Liver (tissue), 9 donors: ENCODE data around the gene SLC22A5. TPM values are rescaled to one million over a fixed set of nuclear protein-coding genes. Genes with fewer than 3 reads are reported as not detected.

Experiments used
- DNase-seq: peaks from one replicate; pipeline ENCODE4 v3.0.0-alpha.2; 2017; ENCODE audit warnings: low spot score
- H3K27ac ChIP-seq, 2 donors: one replicate each; pipeline ENCODE4 v1.7.0; 2013; ENCODE audit warnings: inconsistent platforms in 2 of 2, low read length in 2 of 2, control low read depth in 1 of 2, low read depth in 1 of 2, mild to moderate bottlenecking in 1 of 2
- H3K27me3 ChIP-seq, 4 donors: one replicate each; pipeline versions ENCODE4 v1.6.1 to v1.7.0; 2013; ENCODE audit warnings: low read length in 3 of 4, inconsistent platforms in 1 of 4, mild to moderate bottlenecking in 1 of 4, moderate library complexity in 1 of 4; ENCODE audit not compliant: control insufficient read depth in 4 of 4, insufficient read depth in 4 of 4
- H3K36me3 ChIP-seq, 4 donors: one replicate each; pipeline versions ENCODE4 v1.6.1 to v1.7.0; 2013; ENCODE audit warnings: low read length in 3 of 4, mild to moderate bottlenecking in 3 of 4, low read depth in 1 of 4, moderate library complexity in 1 of 4; ENCODE audit not compliant: control insufficient read depth in 4 of 4, insufficient read depth in 3 of 4
- H3K4me1 ChIP-seq, 4 donors: one replicate each; pipeline versions ENCODE4 v1.6.1 to v1.7.0; 2013; ENCODE audit warnings: low read length in 3 of 4, mild to moderate bottlenecking in 3 of 4, moderate library complexity in 1 of 4; ENCODE audit not compliant: control insufficient read depth in 4 of 4, insufficient read depth in 4 of 4
- H3K4me3 ChIP-seq, 3 donors: one replicate each; pipeline versions ENCODE4 v1.6.1 to v1.7.0; 2013; ENCODE audit warnings: low read length in 3 of 3, control low read depth in 1 of 3, low read depth in 1 of 3, mild to moderate bottlenecking in 1 of 3
- H3K9ac ChIP-seq, 2 donors: one replicate each; pipeline ENCODE4 v1.7.0; 2013; ENCODE audit warnings: low read length in 2 of 2, mild to moderate bottlenecking in 2 of 2, moderate library complexity in 2 of 2, control low read depth in 1 of 2, low read depth in 1 of 2
- H3K9me3 ChIP-seq, 4 donors: one replicate each; pipeline versions ENCODE4 v1.6.1 to v1.7.0; 2013; ENCODE audit warnings: low read length in 3 of 4; ENCODE audit not compliant: control insufficient read depth in 4 of 4
- ATF3 ChIP-seq: IDR thresholded peaks from 2 replicates; pipeline ENCODE4 v1.6.1; 2016; ENCODE audit warnings: antibody characterized with exemption
- CTCF ChIP-seq: fragments of 150-350 bp; IDR thresholded peaks from 2 replicates; pipeline ENCODE4 v1.5.1; 2017; ENCODE audit warnings: improper control_type of control experiment, low read depth, low read length; ENCODE audit not compliant: missing input control
- EGR1 ChIP-seq, 2 donors: IDR thresholded peaks; 2 replicates each; pipeline ENCODE4 v1.6.1; 2016 to 2018; ENCODE audit warnings: antibody characterized with exemption in 2 of 2, low read depth in 2 of 2
- FOXA1 ChIP-seq: IDR thresholded peaks from 2 replicates; pipeline ENCODE4 v1.6.1; 2016; ENCODE audit warnings: antibody characterized with exemption
- FOXA2 ChIP-seq: IDR thresholded peaks from 2 replicates; pipeline ENCODE4 v1.6.1; 2016; ENCODE audit warnings: antibody characterized with exemption
- GABPA ChIP-seq, 2 donors: IDR thresholded peaks in 1 of 2; conservative IDR thresholded peaks in 1 of 2; 2 replicates each; pipeline ENCODE4 v1.6.1; 2016; ENCODE audit warnings: antibody characterized with exemption in 2 of 2, mild to moderate bottlenecking in 1 of 2, moderate library complexity in 1 of 2
- HNF4A ChIP-seq, 2 donors: conservative IDR thresholded peaks; 2 replicates each; pipeline ENCODE4 v1.6.1; 2016; ENCODE audit warnings: antibody characterized with exemption in 2 of 2, mild to moderate bottlenecking in 2 of 2
- HNF4G ChIP-seq: IDR thresholded peaks from 2 replicates; pipeline ENCODE4 v1.6.1; 2016; ENCODE audit warnings: antibody characterized with exemption
- JUND ChIP-seq, 2 donors: IDR thresholded peaks; 2 replicates each; pipeline ENCODE4 v1.6.1; 2016; ENCODE audit warnings: antibody characterized with exemption in 2 of 2
- RAD21 ChIP-seq, 2 donors: IDR thresholded peaks; 2 replicates each; pipeline ENCODE4 v1.6.1; 2016; ENCODE audit warnings: antibody characterized with exemption in 2 of 2, mild to moderate bottlenecking in 2 of 2
- REST ChIP-seq: IDR thresholded peaks from 2 replicates; pipeline ENCODE4 v1.6.1; 2016; ENCODE audit warnings: antibody characterized with exemption, mild to moderate bottlenecking
- WGBS: extraction: QIAGEN DNeasy Blood & Tissue Kit; methylation state at CpG from one replicate; pipeline ENCODE4 v1.1.7; 2013; 5-methylcytosine and 5-hydroxymethylcytosine counted together
- polyA plus RNA-seq, 2 donors: library from polyadenylated mRNA; stranded (reverse) in 1 of 2; unstranded in 1 of 2; fragments of 200-250 nt in 1 of 2; fragments of >200 nt in 1 of 2; fragmentation: Nextera tagmentation in 1 of 2; extraction: Ambion mirVana in 1 of 2; gene quantifications; one replicate each; pipeline versions ENCODE4 v1.2.1 to v1.2.3, GENCODE V29; 2013 to 2015
- total RNA-seq, 2 donors: library from RNA; depleted of rRNA; stranded (reverse); fragments of >200 nt; gene quantifications; one replicate each; pipeline ENCODE4 v1.2.3, GENCODE V29; 2014
- donor health status: healthy.
- donor health status: healthy.
- donor health status: healthy.
- donor health status: healthy.
- donor health status: healthy.

SLC22A5 gene
- total and polyA plus RNA-seq, 4 donors, result 3.4 to 12.7 (median 8.5) TPM

GRCh38 chr5:132380741-132381140 lies 11.2 kb downstream of the SLC22A5 start:
- Histone ChIP-seq H3K4me1 (peaks cover 0 to 7% (median 6%) of the 10 kb centered on the region in 4 donors), H3K9ac (no peak overlapping the region), H3K4me3 (no peak overlapping the region), H3K9me3 (no peaks in the 10 kb centered on the region), H3K36me3 (peaks cover 0 to 7% (median 2%) of the 10 kb centered on the region in 4 donors), H3K27me3 (no peaks in the 10 kb centered on the region), H3K27ac (no peak overlapping the region)
- TF ChIP-seq EGR1 (IDR thresholded peaks at IDR 0.05; ENCODE audit: low read depth in 2 of 2) (no peak), HNF4G (no peak), ATF3 (no peak), HNF4A (conservative IDR thresholded peaks at IDR 0.05) (no peak), FOXA2 (no peak), GABPA (IDR thresholded peaks at IDR 0.05 in 1 of 2, conservative IDR thresholded peaks at IDR 0.05 in 1 of 2) (no peak)
- WGBS, result 91% methylated on average over 2 of the region's 2 CpGs
- no peak for DNase-seq

- TF ChIP-seq JUND (IDR thresholded peaks at IDR 0.05), result no peak
- TF ChIP-seq REST, result no peak
- peak in 1 of 2 donors; percentile 11 for TF ChIP-seq RAD21 (IDR thresholded peaks at IDR 0.05)
- no peak for TF ChIP-seq HNF4G
- no peak for TF ChIP-seq CTCF
- TF ChIP-seq GABPA (IDR thresholded peaks at IDR 0.05 in 1 of 2, conservative IDR thresholded peaks at IDR 0.05 in 1 of 2), result no peak
- no peak for TF ChIP-seq FOXA1
- DNase-seq, result no peak
- peaks cover 3 to 13% (median 10%) of the 10 kb centered on the region in 4 donors for H3K4me1 ChIP-seq
- H3K9ac ChIP-seq, result no peak overlapping the region
- 72% methylated on average over 1 of the region's 1 CpG for WGBS
- peaks cover 0 to 7% (median 2%) of the 10 kb centered on the region in 4 donors for H3K36me3 ChIP-seq
- no peaks in the 10 kb centered on the region for H3K27me3 ChIP-seq
- no peak overlapping the region for H3K27ac ChIP-seq
- H3K4me3 ChIP-seq, result no peak overlapping the region
- H3K9me3 ChIP-seq, result no peaks in the 10 kb centered on the region
Observed at GRCh38 chr5:132381614-132382013, 12.1 kb downstream of the SLC22A5 start.

GRCh38 chr5:132383261-132383660 lies 13.8 kb downstream of the SLC22A5 start:
- H3K4me3 ChIP-seq, result no peak overlapping the region
- no peak overlapping the region for H3K27ac ChIP-seq
- H3K4me1 ChIP-seq, result peaks cover 3 to 24% (median 18%) of the 10 kb centered on the region in 4 donors
- WGBS, result 99% methylated on average over 1 of the region's 1 CpG
- no peaks in the 10 kb centered on the region for H3K9me3 ChIP-seq
- no peak for DNase-seq
- no peak for TF ChIP-seq REST
- no peak for TF ChIP-seq HNF4A (conservative IDR thresholded peaks at IDR 0.05)
- TF ChIP-seq HNF4G, result no peak
- TF ChIP-seq RAD21 (IDR thresholded peaks at IDR 0.05), result no peak
- TF ChIP-seq JUND (IDR thresholded peaks at IDR 0.05), result no peak
- no peak overlapping the region for H3K9ac ChIP-seq
- peaks cover 0 to 7% (median 2%) of the 10 kb centered on the region in 4 donors for H3K36me3 ChIP-seq
- no peaks in the 10 kb centered on the region for H3K27me3 ChIP-seq
